Osteocyte (in vitro differentiated cells): ENCODE measurements around the gene PRKAB1. TPM values are rescaled to one million over a fixed set of nuclear protein-coding genes. Genes with fewer than 3 reads are reported as not detected.

Experiments
- DNase-seq: peaks from one replicate; pipeline ENCODE4 v3.0.0; 2021; ENCODE audit warnings: mixed read lengths; ENCODE audit not compliant: unreplicated experiment; ENCODE audit errors: extremely low spot score
- H3K27ac Mint-ChIP-seq: one replicate; pipeline ENCODE4 v1.8.0; 2021; ENCODE audit warnings: mild to moderate bottlenecking, mixed read lengths; ENCODE audit not compliant: unreplicated experiment
- H3K27me3 Mint-ChIP-seq: one replicate; pipeline ENCODE4 v1.8.0; 2021; ENCODE audit warnings: mixed read lengths; ENCODE audit not compliant: unreplicated experiment
- H3K36me3 Mint-ChIP-seq: one replicate; pipeline ENCODE4 v1.8.0; 2021; ENCODE audit warnings: mixed read lengths; ENCODE audit not compliant: unreplicated experiment
- H3K4me1 Mint-ChIP-seq: one replicate; pipeline ENCODE4 v1.8.0; 2021; ENCODE audit warnings: mixed read lengths; ENCODE audit not compliant: unreplicated experiment
- H3K4me3 Mint-ChIP-seq: one replicate; pipeline ENCODE4 v1.8.0; 2021; ENCODE audit warnings: mild to moderate bottlenecking, moderate library complexity, mixed read lengths; ENCODE audit not compliant: unreplicated experiment
- H3K9me3 Mint-ChIP-seq: one replicate; pipeline ENCODE4 v1.8.0; 2021; ENCODE audit warnings: mixed read lengths; ENCODE audit not compliant: unreplicated experiment
- microRNA-seq: library from miRNA; unstranded; fragments of <30 nt; microRNA quantifications from one replicate; pipeline ENCODE4 v1.1.0, GENCODE V29; 2020; ENCODE audit not compliant: unreplicated experiment
- total RNA-seq: library from RNA; stranded (reverse); gene quantifications from 2 replicates; pipeline ENCODE4 v1.2.1, GENCODE V29; 2021
- TF ChIP-seq, protein P1 (sequence below): fragments of 200-600 bp; sonication (generic); IDR thresholded peaks from 2 replicates; pipeline ENCODE4 v1.5.0; 2021; ENCODE audit warnings: antibody characterized with exemption, mild to moderate bottlenecking, moderate library complexity

The PRKAB1 gene
- total RNA-seq, 1 donor from 2014 or later: 25.3 TPM

DNA sequence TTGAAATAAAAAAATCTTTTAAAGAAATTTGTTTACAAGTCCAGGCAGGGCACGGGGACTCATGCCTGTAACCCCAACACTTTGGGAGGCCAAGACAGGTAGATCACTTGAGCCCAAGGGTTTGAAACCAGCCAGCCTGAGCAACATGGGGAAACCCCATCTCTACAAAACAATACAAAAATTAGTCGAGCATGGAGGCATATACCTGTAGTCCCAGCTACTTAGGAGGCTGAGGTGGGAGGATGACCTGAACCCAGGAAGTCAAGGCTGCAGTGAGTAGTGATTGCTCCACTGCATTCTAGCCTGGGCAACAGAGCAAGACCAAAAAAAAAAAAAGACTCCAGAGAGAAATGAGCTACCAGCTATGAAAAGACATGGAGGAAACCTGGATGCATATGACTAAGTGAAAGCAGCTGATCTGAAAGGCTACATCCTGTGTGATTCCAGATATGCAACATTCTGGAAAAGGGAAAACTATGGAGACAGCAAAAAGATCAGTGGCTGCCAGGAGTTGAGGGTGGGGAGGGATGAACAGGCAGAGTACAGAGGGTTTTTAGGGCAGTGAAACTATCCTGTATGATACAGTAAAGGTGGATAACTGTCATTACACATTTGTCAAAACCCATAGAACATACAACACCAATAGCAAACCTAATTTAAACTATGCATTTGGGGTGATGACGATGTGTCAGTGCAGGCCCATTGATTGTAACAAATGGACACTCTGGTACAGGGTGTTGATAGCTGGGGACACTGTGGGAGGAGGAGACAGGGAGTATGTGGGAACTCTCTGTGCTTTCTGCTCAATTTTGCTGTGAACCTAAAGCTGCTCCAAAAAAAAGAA is 59.9 kb downstream of the PRKAB1 start:
- Mint-ChIP-seq H3K27ac (no peak overlapping the region), H3K36me3 (peaks cover 3% of the 10 kb centered on the region), H3K4me1 (no peaks in the 10 kb centered on the region), H3K9me3 (no peaks in the 10 kb centered on the region), H3K4me3 (no peak overlapping the region), H3K27me3 (no peaks in the 10 kb centered on the region)
- DNase-seq: no peak
- TF ChIP-seq, protein P1, sequence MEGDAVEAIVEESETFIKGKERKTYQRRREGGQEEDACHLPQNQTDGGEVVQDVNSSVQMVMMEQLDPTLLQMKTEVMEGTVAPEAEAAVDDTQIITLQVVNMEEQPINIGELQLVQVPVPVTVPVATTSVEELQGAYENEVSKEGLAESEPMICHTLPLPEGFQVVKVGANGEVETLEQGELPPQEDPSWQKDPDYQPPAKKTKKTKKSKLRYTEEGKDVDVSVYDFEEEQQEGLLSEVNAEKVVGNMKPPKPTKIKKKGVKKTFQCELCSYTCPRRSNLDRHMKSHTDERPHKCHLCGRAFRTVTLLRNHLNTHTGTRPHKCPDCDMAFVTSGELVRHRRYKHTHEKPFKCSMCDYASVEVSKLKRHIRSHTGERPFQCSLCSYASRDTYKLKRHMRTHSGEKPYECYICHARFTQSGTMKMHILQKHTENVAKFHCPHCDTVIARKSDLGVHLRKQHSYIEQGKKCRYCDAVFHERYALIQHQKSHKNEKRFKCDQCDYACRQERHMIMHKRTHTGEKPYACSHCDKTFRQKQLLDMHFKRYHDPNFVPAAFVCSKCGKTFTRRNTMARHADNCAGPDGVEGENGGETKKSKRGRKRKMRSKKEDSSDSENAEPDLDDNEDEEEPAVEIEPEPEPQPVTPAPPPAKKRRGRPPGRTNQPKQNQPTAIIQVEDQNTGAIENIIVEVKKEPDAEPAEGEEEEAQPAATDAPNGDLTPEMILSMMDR: no peak

DNA sequence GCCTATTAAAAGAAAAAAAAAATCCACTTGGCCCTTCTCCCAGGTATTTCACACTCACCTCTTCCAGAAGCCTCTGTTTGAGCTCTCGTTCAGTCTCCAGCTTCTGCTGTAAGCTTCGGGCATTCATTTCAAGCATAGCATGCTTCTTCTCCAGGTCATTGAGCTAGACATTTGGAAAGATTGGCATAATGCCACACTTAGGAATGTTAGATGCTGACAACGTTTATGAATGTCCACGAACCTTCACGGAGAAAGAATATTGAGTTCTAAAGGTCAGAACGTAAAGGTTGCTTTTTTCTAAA is 60.5 kb downstream of the PRKAB1 start:
- Mint-ChIP-seq H3K4me3 (no peak overlapping the region), H3K9me3 (no peaks in the 10 kb centered on the region), H3K27ac (no peak overlapping the region), H3K4me1 (no peaks in the 10 kb centered on the region), H3K27me3 (no peaks in the 10 kb centered on the region), H3K36me3 (peaks cover 3% of the 10 kb centered on the region)
- no peak for DNase-seq
- TF ChIP-seq, protein P1: no peak

DNA sequence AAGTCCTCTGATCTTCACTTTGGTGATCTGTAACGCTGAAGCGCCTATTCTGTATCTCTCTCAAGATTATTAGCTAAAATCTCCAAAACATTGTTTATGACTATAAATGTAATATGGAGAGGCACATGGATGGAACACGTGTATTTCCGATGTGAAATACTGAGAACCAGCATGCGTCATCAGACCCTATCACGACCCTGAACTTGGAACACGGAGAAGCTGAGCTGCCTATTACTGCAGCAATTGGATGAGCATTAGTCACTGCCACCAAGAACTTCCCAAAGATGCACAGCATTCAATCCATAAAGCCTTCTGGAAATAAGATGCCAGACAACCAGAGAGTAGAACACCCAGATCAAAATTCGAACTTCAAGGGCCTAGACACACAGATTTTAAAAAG is 61.9 kb downstream of the PRKAB1 start:
- Mint-ChIP-seq H3K27ac (no peak overlapping the region), H3K4me3 (no peak overlapping the region), H3K9me3 (no peaks in the 10 kb centered on the region), H3K36me3 (peaks cover 7% of the 10 kb centered on the region), H3K27me3 (no peaks in the 10 kb centered on the region), H3K4me1 (no peaks in the 10 kb centered on the region)
- DNase-seq: no peak
- TF ChIP-seq, protein P1: no peak

DNA sequence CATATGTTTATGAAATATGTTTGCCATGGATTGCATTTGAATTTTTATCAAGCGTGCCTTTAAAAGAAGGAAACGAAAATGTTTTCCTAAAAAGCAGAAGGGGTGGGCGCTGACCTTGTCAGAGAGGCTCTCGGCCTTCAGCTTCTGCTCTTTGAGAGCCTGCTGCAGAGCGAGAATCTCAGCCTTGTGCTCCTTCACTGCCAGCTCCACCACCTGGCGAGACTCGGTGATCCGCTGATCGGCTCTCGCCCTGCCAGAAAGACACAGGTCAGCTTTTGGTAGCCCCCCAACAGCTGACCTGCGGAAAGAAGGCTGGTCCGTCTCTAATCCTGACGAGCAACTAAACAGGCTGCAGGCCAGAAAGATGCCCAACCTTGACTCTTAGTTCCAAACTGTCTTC is 62.4 kb downstream of the PRKAB1 start:
- no peaks in the 10 kb centered on the region for H3K4me1 Mint-ChIP-seq
- TF ChIP-seq, protein P1: no peak
- H3K27me3 Mint-ChIP-seq: no peaks in the 10 kb centered on the region
- H3K4me3 Mint-ChIP-seq: no peak overlapping the region
- no peak overlapping the region for H3K27ac Mint-ChIP-seq
- H3K36me3 Mint-ChIP-seq: peaks cover 7% of the 10 kb centered on the region
- DNase-seq: no peak
- no peaks in the 10 kb centered on the region for H3K9me3 Mint-ChIP-seq

Small RNAs within 50 kb of the gene (microRNA-seq; reads per million reads assigned to microRNA genes)
- not detected for gene MIR1178

Other genes starting within 250 kb of the PRKAB1 start
- not detected in 2 replicates for gene TMEM233, start 74.4 kb upstream of the PRKAB1 start, total RNA-seq
- 9.7 and 10.2 TPM in 2 replicates for gene CIT, start 209.2 kb downstream of the PRKAB1 start, total RNA-seq